GM10266 (cell line): ENCODE measurements around the gene METTL21C.

Experiments
- DNase-seq: peaks from one replicate; pipeline ENCODE4 v3.0.0; 2012; ENCODE audit errors: extremely low spot score
- CTCF ChIP-seq: IDR thresholded peaks from 2 replicates; pipeline ENCODE4 v1.5.1; 2012; ENCODE audit warnings: mild to moderate bottlenecking, low read depth; ENCODE audit not compliant: control insufficient read depth, insufficient read depth; ENCODE audit errors: missing control alignments

METTL21C gene

GRCh38 chr13:102642029-102642428 is 52.8 kb downstream of the METTL21C start:
- DNase-seq = no peak
- no peak for TF ChIP-seq CTCF

- no peak for DNase-seq
- no peak for TF ChIP-seq CTCF
Measured at GRCh38 chr13:102638741-102639140, 56.1 kb downstream of the METTL21C start.
